HUES48 (cell line): ENCODE measurements around the gene PRM2.

Source experiments
- H3K27ac ChIP-seq: one replicate; pipeline ENCODE4 v1.7.0; 2013; ENCODE audit warnings: low read depth, low read length, inconsistent platforms
- H3K27me3 ChIP-seq: 2 replicates; pipeline ENCODE4 v1.6.1; 2013; ENCODE audit warnings: mild to moderate bottlenecking, low read length; ENCODE audit not compliant: control insufficient read depth, insufficient read depth
- H3K36me3 ChIP-seq: 2 replicates; pipeline ENCODE4 v1.6.1; 2013; ENCODE audit warnings: low read length; ENCODE audit not compliant: control insufficient read depth, insufficient read depth
- H3K4me1 ChIP-seq: 2 replicates; pipeline ENCODE4 v1.6.1; 2013; ENCODE audit warnings: mild to moderate bottlenecking, low read length; ENCODE audit not compliant: control insufficient read depth, insufficient read depth
- H3K4me3 ChIP-seq: 2 replicates; pipeline ENCODE4 v1.5.1; 2013; ENCODE audit warnings: mild to moderate bottlenecking, low read depth, low read length
- H3K9ac ChIP-seq: 2 replicates; pipeline ENCODE4 v1.6.1; 2013; ENCODE audit warnings: mild to moderate bottlenecking, low read depth, low read length, moderate library complexity
- H3K9me3 ChIP-seq: 2 replicates; pipeline ENCODE4 v1.6.1; 2013; ENCODE audit warnings: low read length; ENCODE audit not compliant: control insufficient read depth, insufficient read depth

The PRM2 gene

GRCh38 chr16:11231367-11231970, 44.8 kb downstream of the PRM2 start:
- Histone ChIP-seq H3K9me3 (no peaks in the 10 kb centered on the region), H3K4me3 (no peak overlapping the region), H3K9ac (no peak overlapping the region)

GRCh38 chr16:11229906-11230305, 46.4 kb downstream of the PRM2 start:
- Histone ChIP-seq H3K27ac (no peak overlapping the region), H3K27me3 (peaks cover 4% of the 10 kb centered on the region; the same call in 1 of the 2 replicates), H3K36me3 (no peaks in the 10 kb centered on the region), H3K9ac (no peak overlapping the region), H3K9me3 (no peaks in the 10 kb centered on the region), H3K4me1 (0 out of 2 replicates have a peak, but pooled peaks cover 6% of the 10 kb centered on the region), H3K4me3 (no peak overlapping the region)

More at GRCh38 chr16:11231367-11231970, 44.8 kb downstream of the PRM2 start:
- H3K4me1 ChIP-seq, result 0 out of 2 replicates have a peak, but pooled peaks cover 6% of the 10 kb centered on the region
- no peak overlapping the region for H3K27ac ChIP-seq
- H3K36me3 ChIP-seq, result no peaks in the 10 kb centered on the region
- peaks cover 4% of the 10 kb centered on the region; the same call in 1 of the 2 replicates for H3K27me3 ChIP-seq

- Histone ChIP-seq H3K27ac (no peak overlapping the region), H3K4me3 (no peak overlapping the region), H3K36me3 (no peaks in the 10 kb centered on the region), H3K4me1 (0 out of 2 replicates have a peak, but pooled peaks cover 6% of the 10 kb centered on the region), H3K27me3 (peaks cover 4% of the 10 kb centered on the region; the same call in 1 of the 2 replicates), H3K9ac (no peak overlapping the region), H3K9me3 (no peaks in the 10 kb centered on the region)
Measured at GRCh38 chr16:11229432-11229831, 46.8 kb downstream of the PRM2 start.

GRCh38 chr16:11225677-11226549, 50.4 kb downstream of the PRM2 start:
- Histone ChIP-seq H3K9ac (no peak overlapping the region), H3K36me3 (no peaks in the 10 kb centered on the region), H3K27me3 (no peaks in the 10 kb centered on the region), H3K27ac (no peak overlapping the region), H3K4me1 (no peaks in the 10 kb centered on the region), H3K9me3 (no peaks in the 10 kb centered on the region), H3K4me3 (no peak overlapping the region)
